Naive thymus-derived CD4-positive, alpha-beta T cell (primary cell): Measurements from ENCODE around the gene CALY. TPM values are rescaled to one million over a fixed set of nuclear protein-coding genes. Genes with fewer than 3 reads are reported as not detected.

Experiments used
- ATAC-seq: fragments of 150-1000 bp; cut with Tn5 transposase; 2 replicates; pipeline ENCODE4 v1.10.0; 2021; ENCODE audit warnings: mild to moderate bottlenecking, moderate library complexity
- CTCF ChIA-PET: fragments of 350-600 bp; sonication (Branson Sonifier 250); formaldehyde crosslinking; loops from one replicate; lab custom pipeline; 2021; ENCODE audit warnings: antibody characterized with exemption; lab: Charles Lee
- POLR2A ChIA-PET: fragments of 350-600 bp; sonication (Branson Sonifier 250); formaldehyde crosslinking; loops from one replicate; lab custom pipeline; 2021; ENCODE audit warnings: antibody characterized with exemption, inconsistent platforms; lab: Charles Lee
- DNase-seq, 9 donors: peaks; one replicate each; pipeline versions ENCODE4 v3.0.0 to v3.0.0-alpha.2; 2020 to 2022; ENCODE audit warnings: mixed read lengths in 1 of 9
- H3K27ac ChIP-seq: one replicate; pipeline ENCODE4 v1.7.0; 2013; ENCODE audit warnings: mild to moderate bottlenecking, low read depth, low read length, moderate library complexity
- H3K27me3 ChIP-seq, 2 donors: one replicate each; pipeline ENCODE4 v1.7.0; 2013; ENCODE audit warnings: low read length in 2 of 2, mild to moderate bottlenecking in 2 of 2, moderate library complexity in 2 of 2; ENCODE audit not compliant: control insufficient read depth in 2 of 2, insufficient read depth in 2 of 2
- H3K36me3 ChIP-seq, 3 experiments: 1 replicate in 2 of 3; 2 replicates in 1 of 3; pipeline ENCODE4 v1.7.0; 2013; ENCODE audit warnings: low read length in 3 of 3, mild to moderate bottlenecking in 3 of 3, moderate library complexity in 1 of 3; ENCODE audit not compliant: insufficient read depth in 3 of 3, control insufficient read depth in 2 of 3
- H3K4me1 ChIP-seq, 2 donors: one replicate each; pipeline ENCODE4 v1.7.0; 2013; ENCODE audit warnings: low read length in 2 of 2, mild to moderate bottlenecking in 2 of 2, moderate library complexity in 1 of 2; ENCODE audit not compliant: control insufficient read depth in 2 of 2, insufficient read depth in 2 of 2
- H3K4me3 ChIP-seq: 2 replicates; pipeline ENCODE4 v1.7.0; 2013; ENCODE audit warnings: mild to moderate bottlenecking, low read length
- H3K9me3 ChIP-seq, 3 experiments: 1 replicate in 2 of 3; 2 replicates in 1 of 3; pipeline ENCODE4 v1.7.0; 2013; ENCODE audit warnings: low read length in 3 of 3; ENCODE audit not compliant: control insufficient read depth in 2 of 3
- H3K27ac Mint-ChIP-seq, 9 donors: one replicate each; pipeline ENCODE4 v1.8.0; 2020 to 2022; ENCODE audit warnings: mixed read lengths in 9 of 9, mild to moderate bottlenecking in 8 of 9, moderate library complexity in 5 of 9, inconsistent platforms in 2 of 9
- H3K27me3 Mint-ChIP-seq, 5 donors: one replicate each; pipeline ENCODE4 v1.8.0; 2021 to 2022; ENCODE audit warnings: mixed read lengths in 5 of 5, mild to moderate bottlenecking in 1 of 5
- H3K36me3 Mint-ChIP-seq, 5 donors: one replicate each; pipeline ENCODE4 v1.8.0; 2020 to 2022; ENCODE audit warnings: mixed read lengths in 5 of 5, mild to moderate bottlenecking in 3 of 5, inconsistent platforms in 1 of 5
- H3K4me1 Mint-ChIP-seq, 7 donors: one replicate each; pipeline ENCODE4 v1.8.0; 2020 to 2022; ENCODE audit warnings: mixed read lengths in 7 of 7, mild to moderate bottlenecking in 3 of 7, inconsistent platforms in 1 of 7
- H3K4me3 Mint-ChIP-seq, 10 donors: one replicate each; pipeline ENCODE4 v1.8.0; 2020 to 2022; ENCODE audit warnings: mild to moderate bottlenecking in 10 of 10, mixed read lengths in 10 of 10, moderate library complexity in 6 of 10, inconsistent platforms in 2 of 10
- H3K9me3 Mint-ChIP-seq, 11 donors: one replicate each; pipeline ENCODE4 v1.8.0; 2020 to 2022; ENCODE audit warnings: mixed read lengths in 11 of 11, mild to moderate bottlenecking in 4 of 11, inconsistent platforms in 1 of 11, moderate library complexity in 1 of 11
- intact Hi-C, 2 donors: fragments of 100-400 bp; cut with micrococcal nuclease; formaldehyde crosslinking; loops; one replicate each; pipeline ENCODE4 v1.15.1; 2023
- polyA plus RNA-seq, 2 donors: library from polyadenylated mRNA; unstranded; fragments of 300-500 nt; fragmentation: Illumina TruSeq; gene quantifications; one replicate each; pipeline ENCODE4 v1.2.3, GENCODE V29; 2021
- total RNA-seq, 6 experiments: library from RNA in 5 of 6; stranded (reverse) in 5 of 6; gene quantifications; 1 replicate in 5 of 6; 2 replicates in 1 of 6; pipeline ENCODE4 v1.2.3 and lab custom pipeline; 2021 to 2026

The CALY gene
- total and polyA plus RNA-seq, 7 experiments from 2014 or later, result 0.33 to 5.1 (median 1.9) TPM; not detected in 1

DNA sequence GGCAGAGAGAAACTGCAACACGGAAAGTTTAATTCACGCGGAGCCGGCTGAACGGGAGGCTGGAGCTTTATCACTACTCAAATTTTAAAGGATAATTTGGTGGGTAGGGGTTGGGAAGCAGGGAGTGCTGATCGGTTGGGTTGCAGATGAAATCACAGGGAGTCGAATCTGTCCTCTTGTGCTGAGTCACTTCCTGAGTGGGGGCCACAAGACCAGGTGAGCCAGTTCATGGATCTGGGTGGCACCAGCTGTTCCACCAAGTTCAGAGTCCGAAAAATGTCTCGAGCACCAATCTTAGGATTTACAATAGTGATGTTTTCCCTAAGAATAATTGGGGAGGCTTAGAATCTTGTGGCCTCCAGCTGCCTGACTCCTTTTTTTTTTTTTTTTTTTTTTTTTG lies 6.9 kb upstream of the CALY start:
- POLR2A ChIA-PET, result interaction anchor here (1.4 kb wide), 1 partner anchor 8 kb away, joined by 3 read pairs; no protein-coding TSS in a partner anchor
- no peak for DNase-seq
- Mint-ChIP-seq H3K27me3 (peaks cover 14 to 35% (median 26%) of the 10 kb centered on the region in 5 donors), H3K9me3 (no peaks in the 10 kb centered on the region), H3K36me3 (no peaks in the 10 kb centered on the region), H3K4me1 (peaks cover 0 to 3% (median 0%) of the 10 kb centered on the region in 7 donors), H3K4me3 (no peak overlapping the region), H3K27ac (no peak overlapping the region)
- Histone ChIP-seq H3K9me3 (no peaks in the 10 kb centered on the region), H3K4me3 (no peak overlapping the region), H3K27ac (no peak overlapping the region), H3K36me3 (no peaks in the 10 kb centered on the region), H3K4me1 (no peaks in the 10 kb centered on the region), H3K27me3 (peaks cover 0 to 17% of the 10 kb centered on the region in 2 donors)
- intact Hi-C loops, result no loop called here
- ATAC-seq, result no peak
- CTCF ChIA-PET, result interaction anchor here (1.1 kb wide), 1 partner anchor 17 kb away, joined by 3 read pairs; no protein-coding TSS in a partner anchor

- Mint-ChIP-seq H3K27me3 (peaks cover 14 to 35% (median 26%) of the 10 kb centered on the region in 5 donors), H3K4me3 (no peak overlapping the region), H3K36me3 (no peaks in the 10 kb centered on the region), H3K4me1 (peaks cover 0 to 3% (median 0%) of the 10 kb centered on the region in 7 donors), H3K9me3 (no peaks in the 10 kb centered on the region), H3K27ac (no peak overlapping the region)
- H3K36me3 ChIP-seq, result no peaks in the 10 kb centered on the region
- peaks cover 0 to 5% of the 10 kb centered on the region in 2 donors for H3K4me1 ChIP-seq
- no peak for ATAC-seq
- intact Hi-C loops, result no loop called here
- POLR2A ChIA-PET, result no interaction called here
- no peak for DNase-seq
- H3K9me3 ChIP-seq, result no peaks in the 10 kb centered on the region
- H3K27ac ChIP-seq, result no peak overlapping the region
- no peak overlapping the region for H3K4me3 ChIP-seq
- peaks cover 0 to 17% of the 10 kb centered on the region in 2 donors for H3K27me3 ChIP-seq
- CTCF ChIA-PET, result interaction anchor here (1.1 kb wide), 1 partner anchor 16 kb away, joined by 3 read pairs; no protein-coding TSS in a partner anchor
Measured at GRCh38 chr10:133342942-133343341, 6.2 kb upstream of the CALY start.

DNA sequence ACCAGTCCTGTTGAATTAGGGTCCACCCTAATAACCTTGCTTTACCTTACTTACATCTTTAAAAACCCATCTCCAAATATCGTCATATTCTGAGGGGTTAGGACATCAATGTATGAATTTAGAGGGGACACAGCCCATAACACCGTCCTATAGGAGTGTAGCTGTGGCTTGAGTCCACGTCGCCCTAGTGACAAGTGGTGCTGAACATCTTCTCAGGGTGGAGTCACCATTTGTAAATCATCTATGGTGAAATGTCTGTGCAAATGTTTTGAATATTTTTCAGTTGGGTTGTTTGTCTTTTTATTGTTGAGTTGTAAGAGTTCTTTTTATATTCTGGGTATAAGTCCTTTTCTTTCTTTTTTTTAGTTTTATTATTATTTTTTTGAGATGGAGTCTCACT lies 5.3 kb upstream of the CALY start:
- no peak overlapping the region for H3K4me3 Mint-ChIP-seq
- CTCF ChIA-PET, result interaction anchor here (1.2 kb wide), 1 partner anchor 12 kb away, joined by 3 read pairs; no protein-coding TSS in a partner anchor

GRCh38 chr10:133339708-133340380 lies 3.1 kb upstream of the CALY start:
- no peaks in the 10 kb centered on the region for H3K36me3 Mint-ChIP-seq
- H3K27me3 Mint-ChIP-seq, result peaks cover 6 to 25% (median 22%) of the 10 kb centered on the region in 5 donors
- intact Hi-C loops, result no loop called here
- Histone ChIP-seq H3K4me1 (peaks cover 10 to 20% of the 10 kb centered on the region in 2 donors), H3K27me3 (peaks cover 0 to 7% of the 10 kb centered on the region in 2 donors), H3K36me3 (no peaks in the 10 kb centered on the region), H3K9me3 (no peaks in the 10 kb centered on the region), H3K27ac (no peak overlapping the region), H3K4me3 (no peak overlapping the region)
- no peak for ATAC-seq
- H3K27ac Mint-ChIP-seq, result no peak overlapping the region
- H3K9me3 Mint-ChIP-seq, result no peaks in the 10 kb centered on the region
- no peak overlapping the region for H3K4me3 Mint-ChIP-seq
- ChIA-PET POLR2A (no interaction called here), CTCF (no interaction called here)
- H3K4me1 Mint-ChIP-seq, result peaks cover 0 to 6% (median 0%) of the 10 kb centered on the region in 7 donors
- no peak for DNase-seq

More for the DNA sequence above, 5.3 kb upstream of the CALY start:
- H3K36me3 Mint-ChIP-seq, result no peaks in the 10 kb centered on the region
- DNase-seq (no peak), ATAC-seq (no peak)
- intact Hi-C loops, result no loop called here
- peaks cover 9 to 15% of the 10 kb centered on the region in 2 donors for H3K4me1 ChIP-seq
- H3K27ac Mint-ChIP-seq, result no peak overlapping the region
- H3K9me3 Mint-ChIP-seq, result no peaks in the 10 kb centered on the region
- H3K4me3 ChIP-seq, result no peak overlapping the region
- POLR2A ChIA-PET, result no interaction called here
- H3K4me1 Mint-ChIP-seq, result peaks cover 0 to 3% (median 0%) of the 10 kb centered on the region in 7 donors
- no peaks in the 10 kb centered on the region for H3K36me3 ChIP-seq
- H3K9me3 ChIP-seq, result no peaks in the 10 kb centered on the region
- H3K27ac ChIP-seq, result no peak overlapping the region
- H3K27me3 Mint-ChIP-seq, result peaks cover 14 to 35% (median 26%) of the 10 kb centered on the region in 5 donors
- H3K27me3 ChIP-seq, result peaks cover 0 to 17% of the 10 kb centered on the region in 2 donors

DNA sequence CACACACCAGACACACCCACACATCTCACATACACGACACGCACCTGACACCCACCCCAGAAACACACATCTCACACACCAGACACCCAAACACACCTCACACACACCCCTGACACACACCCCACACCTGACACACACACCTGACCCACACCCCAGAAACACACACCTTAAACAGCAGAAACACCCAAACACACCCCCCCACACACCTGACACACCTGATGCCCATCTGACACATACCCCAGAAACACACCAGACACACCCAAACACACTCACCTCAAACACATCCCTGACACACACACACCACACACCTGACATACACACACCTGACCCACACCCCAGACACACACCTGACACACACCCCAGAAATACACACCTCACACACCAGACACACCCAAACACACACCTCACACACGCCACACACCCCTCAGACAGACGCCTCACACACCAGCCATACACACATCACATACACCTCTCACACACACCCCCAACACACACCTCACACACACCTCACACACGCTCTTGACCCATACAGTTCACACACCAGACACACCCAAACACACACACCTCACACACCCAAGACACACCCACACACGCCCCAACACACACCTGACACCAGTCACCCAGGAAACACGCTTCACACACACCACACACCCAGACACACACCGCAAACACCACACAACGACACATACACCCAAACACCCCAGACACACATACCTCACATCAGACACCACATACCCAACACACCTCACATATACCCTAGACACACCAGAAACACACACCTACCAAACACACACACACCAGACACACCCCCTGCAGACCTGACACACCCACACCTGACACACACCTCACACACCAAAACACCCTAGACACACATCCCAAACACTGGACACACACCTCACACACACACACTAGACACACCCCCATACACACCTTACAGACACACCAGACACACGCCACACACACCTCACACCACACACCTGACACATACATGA lies 1.7 kb upstream of the CALY start:
- H3K36me3 Mint-ChIP-seq, result no peaks in the 10 kb centered on the region
- intact Hi-C loops, result no loop called here
- Histone ChIP-seq H3K4me3 (no peak overlapping the region), H3K27me3 (peaks cover 0 to 6% of the 10 kb centered on the region in 2 donors), H3K27ac (no peak overlapping the region), H3K36me3 (no peaks in the 10 kb centered on the region), H3K9me3 (no peaks in the 10 kb centered on the region), H3K4me1 (peaks cover 10 to 20% of the 10 kb centered on the region in 2 donors)
- ChIA-PET CTCF (no interaction called here), POLR2A (no interaction called here)
- no peak for DNase-seq
- no peaks in the 10 kb centered on the region for H3K9me3 Mint-ChIP-seq
- H3K4me3 Mint-ChIP-seq, result no peak overlapping the region
- peaks cover 0 to 27% (median 13%) of the 10 kb centered on the region in 5 donors for H3K27me3 Mint-ChIP-seq
- H3K27ac Mint-ChIP-seq, result no peak overlapping the region
- no peak for ATAC-seq
- peaks cover 0 to 6% (median 0%) of the 10 kb centered on the region in 7 donors for H3K4me1 Mint-ChIP-seq

- no peak overlapping the region for H3K27ac ChIP-seq
- intact Hi-C loops, result loop anchor here in 1 of 2 donors (1.0 to 2.0 kb wide), 2 partner anchors 20 to 57 kb away; partner anchors contain the start of gene MTG1
- H3K4me1 ChIP-seq, result peaks cover 10 to 20% of the 10 kb centered on the region in 2 donors
- peak overlapping the region; percentile 45 for H3K4me3 ChIP-seq
- H3K9me3 ChIP-seq, result no peaks in the 10 kb centered on the region
- H3K4me3 Mint-ChIP-seq, result no peak overlapping the region
- no peak for DNase-seq
- no peaks in the 10 kb centered on the region for H3K27me3 ChIP-seq
- no peaks in the 10 kb centered on the region for H3K36me3 Mint-ChIP-seq
- H3K36me3 ChIP-seq, result no peaks in the 10 kb centered on the region
- ChIA-PET POLR2A (interaction anchor here (0.7 to 3.4 kb wide), 2 partner anchors 19 to 78 kb away, joined by 3 to 16 read pairs; no protein-coding TSS in a partner anchor), CTCF (no interaction called here)
- H3K4me1 Mint-ChIP-seq, result peaks cover 0 to 5% (median 0%) of the 10 kb centered on the region in 7 donors
- H3K9me3 Mint-ChIP-seq, result peaks cover 0 to 6% (median 0%) of the 10 kb centered on the region in 11 donors
- peaks cover 0 to 33% (median 7%) of the 10 kb centered on the region in 5 donors for H3K27me3 Mint-ChIP-seq
- no peak for ATAC-seq
- no peak overlapping the region for H3K27ac Mint-ChIP-seq
Measured at GRCh38 chr10:133337370-133337725, 652 bp upstream of the CALY start.
